GM12864 (cell line): ENCODE measurements around the gene SMCO4.
A peak's percentile ranks its signal among the peaks of the same experiment; 100 is the strongest.

Experiments used
- DNase-seq: peaks from one replicate; pipeline ENCODE4 v3.0.0-alpha.2; 2011; ENCODE audit warnings: low read depth
- H3K4me3 ChIP-seq: 2 replicates; pipeline ENCODE4 v1.5.1; 2011; ENCODE audit warnings: mild to moderate bottlenecking, low read depth, low read length, control low read depth
- TF ChIP-seq, protein P1 (sequence below): IDR thresholded peaks from 2 replicates; pipeline ENCODE4 v1.5.1; 2011; ENCODE audit warnings: low read depth, mild to moderate bottlenecking, moderate library complexity, low read length, control low read depth, inconsistent platforms; ENCODE audit errors: missing control alignments

Gene SMCO4

DNA sequence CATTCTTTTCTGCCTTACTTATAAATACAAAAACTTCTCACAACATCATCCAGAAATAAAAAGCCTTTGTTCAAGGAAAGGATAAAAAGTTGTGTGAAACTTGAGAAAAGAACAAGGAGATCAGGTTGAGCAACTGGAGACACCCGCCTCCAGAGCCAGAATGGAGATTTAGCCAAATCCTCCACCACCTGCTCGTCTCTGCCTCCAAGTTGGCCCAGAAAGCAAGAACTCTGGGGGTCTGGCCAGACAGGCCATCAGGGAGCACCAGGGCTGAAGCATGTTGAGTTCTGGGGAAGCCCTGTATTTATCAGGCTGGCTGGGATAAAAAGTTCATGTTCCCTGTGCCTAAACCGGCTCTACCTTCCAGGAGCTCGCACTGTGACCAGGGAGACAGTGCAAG, 14.9 kb downstream of the SMCO4 start:
- H3K4me3 ChIP-seq, result no peak overlapping the region
- no peak for DNase-seq
- TF ChIP-seq, protein P1, sequence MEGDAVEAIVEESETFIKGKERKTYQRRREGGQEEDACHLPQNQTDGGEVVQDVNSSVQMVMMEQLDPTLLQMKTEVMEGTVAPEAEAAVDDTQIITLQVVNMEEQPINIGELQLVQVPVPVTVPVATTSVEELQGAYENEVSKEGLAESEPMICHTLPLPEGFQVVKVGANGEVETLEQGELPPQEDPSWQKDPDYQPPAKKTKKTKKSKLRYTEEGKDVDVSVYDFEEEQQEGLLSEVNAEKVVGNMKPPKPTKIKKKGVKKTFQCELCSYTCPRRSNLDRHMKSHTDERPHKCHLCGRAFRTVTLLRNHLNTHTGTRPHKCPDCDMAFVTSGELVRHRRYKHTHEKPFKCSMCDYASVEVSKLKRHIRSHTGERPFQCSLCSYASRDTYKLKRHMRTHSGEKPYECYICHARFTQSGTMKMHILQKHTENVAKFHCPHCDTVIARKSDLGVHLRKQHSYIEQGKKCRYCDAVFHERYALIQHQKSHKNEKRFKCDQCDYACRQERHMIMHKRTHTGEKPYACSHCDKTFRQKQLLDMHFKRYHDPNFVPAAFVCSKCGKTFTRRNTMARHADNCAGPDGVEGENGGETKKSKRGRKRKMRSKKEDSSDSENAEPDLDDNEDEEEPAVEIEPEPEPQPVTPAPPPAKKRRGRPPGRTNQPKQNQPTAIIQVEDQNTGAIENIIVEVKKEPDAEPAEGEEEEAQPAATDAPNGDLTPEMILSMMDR, result no peak

DNA sequence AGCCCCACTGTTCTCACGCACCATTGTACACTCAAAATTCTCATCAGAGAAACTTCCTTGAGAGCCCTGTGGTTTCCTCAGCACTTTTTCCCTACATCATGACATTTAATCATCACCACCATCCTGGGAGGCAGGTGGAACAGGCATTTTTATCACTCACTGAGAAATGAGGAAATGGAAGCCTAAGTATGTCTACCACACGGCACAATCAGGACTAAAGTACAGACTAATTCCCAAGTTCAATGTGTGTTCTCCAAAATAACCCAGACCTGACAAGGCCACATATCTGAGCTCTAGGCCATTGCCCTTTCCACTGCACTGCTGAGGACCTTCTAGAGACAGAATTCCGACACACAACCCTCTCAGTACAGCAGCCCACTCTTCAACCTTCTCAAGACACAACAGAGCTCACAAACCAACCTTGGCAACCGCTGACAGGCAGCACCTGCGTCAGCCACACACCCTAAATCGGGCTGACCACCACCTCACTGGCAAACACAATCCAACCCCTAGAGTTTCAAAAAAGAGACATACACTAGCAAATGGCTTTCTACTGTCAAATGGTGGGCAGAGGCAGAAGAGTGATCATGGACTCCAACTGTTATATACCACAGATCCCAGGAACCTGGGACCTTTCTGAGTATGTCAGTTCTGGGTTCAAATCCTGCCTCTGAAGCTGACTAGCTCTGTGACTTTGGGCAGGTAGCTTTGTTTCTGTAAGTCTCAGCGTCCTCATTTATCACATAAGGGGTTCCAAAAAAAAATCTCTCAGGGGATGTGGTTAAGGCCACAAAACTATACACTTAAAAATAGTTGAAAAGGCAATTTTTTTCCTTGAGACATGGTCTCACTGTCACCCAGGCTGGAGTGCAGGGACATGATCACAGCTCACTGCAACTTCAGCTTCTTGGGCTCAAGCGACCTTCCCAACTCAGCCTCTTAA, 16.3 kb downstream of the SMCO4 start:
- DNase-seq, result no peak

DNA sequence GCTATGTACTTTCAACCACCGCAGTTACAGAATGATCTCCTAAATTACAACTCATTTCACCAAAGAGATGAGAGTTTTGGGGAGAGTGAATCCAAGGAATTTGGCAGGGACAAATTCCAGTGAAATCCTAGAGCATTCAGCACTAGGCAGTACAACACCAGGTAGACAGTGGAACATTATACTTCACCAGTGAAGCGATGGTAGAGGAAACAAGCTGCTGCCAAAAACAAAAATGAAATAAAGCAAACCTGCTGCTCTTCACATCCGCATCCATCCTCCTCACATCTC, 16.9 kb downstream of the SMCO4 start:
- TF ChIP-seq, protein P1, result no peak
- DNase-seq, result no peak
- peak overlapping the region; percentile 15; the same call in 1 of the 2 replicates for H3K4me3 ChIP-seq

More for the DNA sequence above, 16.3 kb downstream of the SMCO4 start:
- TF ChIP-seq, protein P1, result no peak
- peak overlapping the region; percentile 15 for H3K4me3 ChIP-seq

DNA sequence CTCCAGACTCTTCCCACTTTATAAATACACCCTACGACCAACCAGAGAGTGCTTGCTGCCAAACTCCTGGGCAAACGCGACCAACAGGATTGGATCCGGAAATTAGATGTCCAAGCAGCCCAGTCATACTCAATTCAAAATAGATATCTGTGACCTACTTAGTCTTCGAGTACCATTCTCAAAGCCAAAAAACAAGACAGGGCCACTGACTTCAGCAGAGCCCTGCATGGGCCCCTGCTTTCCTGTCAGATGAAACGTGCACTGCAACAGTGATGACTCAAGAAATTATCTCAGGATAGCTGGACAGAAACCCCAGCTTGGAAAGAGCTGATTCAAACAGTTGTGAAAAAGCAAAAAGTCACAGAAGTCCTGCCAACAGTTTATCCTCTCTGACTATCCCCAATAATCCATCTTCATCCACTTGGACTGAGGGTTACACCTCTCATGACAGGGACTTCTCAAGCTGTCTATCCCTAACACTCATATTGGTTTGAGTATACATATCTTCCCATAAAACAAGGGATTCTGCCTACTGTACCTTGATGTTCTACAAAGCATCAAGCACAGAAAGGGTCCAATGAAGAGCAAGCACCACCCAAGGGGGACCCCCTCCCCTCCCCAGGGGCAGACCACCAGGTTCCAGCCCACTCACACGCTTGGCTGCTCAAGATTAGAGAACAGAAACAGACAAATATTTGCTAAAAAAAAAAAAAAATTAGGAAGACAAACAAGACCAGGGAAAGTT, 17.4 kb downstream of the SMCO4 start:
- no peak overlapping the region; the same call in 1 of the 2 replicates for H3K4me3 ChIP-seq
- no peak for DNase-seq
- TF ChIP-seq, protein P1, result no peak

DNA sequence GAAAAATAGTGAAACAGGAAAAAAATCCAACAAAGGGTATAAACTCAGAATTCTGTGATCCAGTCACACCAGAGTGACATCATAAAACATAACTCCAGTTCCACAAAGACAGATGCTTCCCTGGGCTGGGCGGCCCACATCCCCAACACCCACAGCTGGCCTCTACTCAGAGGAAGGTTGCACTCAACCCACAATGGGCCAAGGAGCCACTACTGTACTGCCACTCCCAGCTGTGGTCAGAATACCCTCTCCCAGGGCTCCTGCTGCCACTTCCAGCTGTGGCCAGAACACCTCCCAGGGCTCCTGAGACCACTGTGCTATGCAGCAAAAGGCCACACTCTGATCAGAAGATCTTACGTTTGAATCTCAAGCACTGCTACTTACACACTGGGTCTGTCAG, 18.3 kb downstream of the SMCO4 start:
- TF ChIP-seq, protein P1, result no peak
- peak overlapping the region; percentile 22; the same call in 1 of the 2 replicates for H3K4me3 ChIP-seq
- no peak for DNase-seq

DNA sequence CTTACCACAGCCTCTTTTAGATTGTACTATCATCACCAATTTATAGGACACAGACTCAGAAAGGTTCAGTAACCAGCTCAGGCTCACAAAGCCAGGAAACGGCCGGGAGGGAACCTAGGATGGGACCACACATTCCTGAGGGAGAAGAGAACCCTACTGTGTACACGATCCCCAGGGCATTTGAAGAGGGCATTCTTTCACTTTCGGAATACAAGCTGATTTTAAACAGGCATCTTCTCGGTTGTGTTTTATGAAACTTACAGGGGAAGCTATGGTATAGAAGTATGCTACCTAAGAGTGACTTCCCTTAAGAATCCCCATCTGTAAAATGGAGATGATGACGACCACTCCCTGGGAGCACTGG, 19.0 kb downstream of the SMCO4 start:
- TF ChIP-seq, protein P1, result no peak
- DNase-seq, result no peak
- H3K4me3 ChIP-seq, result peak overlapping the region; percentile 22; the same call in 1 of the 2 replicates
